Measurements from ENCODE around the gene PHLPP1. TPM values are rescaled to one million over a fixed set of nuclear protein-coding genes. Genes with fewer than 3 reads are reported as not detected.

Gene PHLPP1
- total RNA-seq, 2 donors from 2014 or later, result 22.1 to 24.2 TPM

GRCh38 chr18:62898359-62898758 is 183.0 kb downstream of the PHLPP1 start:
- TF ChIP-seq CTCF (IDR thresholded peaks at IDR 0.05), result no peak
- Histone ChIP-seq H3K9me3 (no peaks in the 10 kb centered on the region), H3K9ac (ENCODE audit: low read depth in 2 of 2, low read length in 2 of 2) (no peak overlapping the region), H3K4me3 (no peak overlapping the region), H3K27me3 (no peaks in the 10 kb centered on the region), H3K27ac (no peak overlapping the region), H3K4me1 (no peaks in the 10 kb centered on the region), H3K36me3 (no peaks in the 10 kb centered on the region)
- no peak for DNase-seq
- intact Hi-C loops (cut with DNase I), result no loop called here

GRCh38 chr18:62899534-62899933 is 184.2 kb downstream of the PHLPP1 start:
- TF ChIP-seq CTCF (IDR thresholded peaks at IDR 0.05), result no peak
- no peaks in the 10 kb centered on the region for H3K36me3 ChIP-seq
- H3K27ac ChIP-seq, result no peak overlapping the region
- no peak for DNase-seq
- H3K9me3 ChIP-seq, result no peaks in the 10 kb centered on the region
- H3K4me3 ChIP-seq, result no peak overlapping the region
- H3K4me1 ChIP-seq, result no peaks in the 10 kb centered on the region
- intact Hi-C loops (cut with DNase I), result no loop called here
- no peaks in the 10 kb centered on the region for H3K27me3 ChIP-seq
- no peak overlapping the region for H3K9ac ChIP-seq (ENCODE audit: low read depth in 2 of 2, low read length in 2 of 2)

- no peak overlapping the region for H3K4me3 ChIP-seq
- no peaks in the 10 kb centered on the region for H3K9me3 ChIP-seq
- H3K27ac ChIP-seq, result no peak overlapping the region
- no peaks in the 10 kb centered on the region for H3K27me3 ChIP-seq
- intact Hi-C loops (cut with DNase I), result no loop called here
- DNase-seq, result no peak
- H3K36me3 ChIP-seq, result no peaks in the 10 kb centered on the region
- no peaks in the 10 kb centered on the region for H3K4me1 ChIP-seq
- no peak overlapping the region for H3K9ac ChIP-seq (ENCODE audit: low read depth in 2 of 2, low read length in 2 of 2)
- no peak for TF ChIP-seq CTCF (IDR thresholded peaks at IDR 0.05)
These were observed 185.0 kb downstream of the PHLPP1 start for GRCh38 chr18:62900132-62900883.

- Histone ChIP-seq H3K27ac (no peak overlapping the region), H3K27me3 (no peaks in the 10 kb centered on the region), H3K9ac (ENCODE audit: low read depth in 2 of 2, low read length in 2 of 2) (no peak overlapping the region), H3K9me3 (no peaks in the 10 kb centered on the region), H3K36me3 (no peaks in the 10 kb centered on the region), H3K4me1 (no peaks in the 10 kb centered on the region), H3K4me3 (no peak overlapping the region)
- TF ChIP-seq CTCF (IDR thresholded peaks at IDR 0.05), result no peak
- no peak for DNase-seq
- intact Hi-C loops (cut with DNase I), result no loop called here
These were observed 187.4 kb downstream of the PHLPP1 start for GRCh38 chr18:62902776-62903175.

GRCh38 chr18:62904396-62905285 is 189.3 kb downstream of the PHLPP1 start:
- Histone ChIP-seq H3K9me3 (no peaks in the 10 kb centered on the region), H3K36me3 (no peaks in the 10 kb centered on the region), H3K27ac (no peak overlapping the region), H3K27me3 (no peaks in the 10 kb centered on the region), H3K4me3 (no peak overlapping the region), H3K9ac (ENCODE audit: low read depth in 2 of 2, low read length in 2 of 2) (no peak overlapping the region), H3K4me1 (no peaks in the 10 kb centered on the region)
- intact Hi-C loops (cut with DNase I), result no loop called here
- TF ChIP-seq CTCF (IDR thresholded peaks at IDR 0.05), result no peak
- DNase-seq, result no peak
